GM21515 (cell line): ENCODE measurements around the gene MIER2.

ENCODE experiments used
- ATAC-seq: cut with Tn5 transposase; IDR thresholded peaks from one replicate; pipeline ENCODE4 v1.9.1; 2021; ENCODE audit not compliant: unreplicated experiment

MIER2 gene

DNA sequence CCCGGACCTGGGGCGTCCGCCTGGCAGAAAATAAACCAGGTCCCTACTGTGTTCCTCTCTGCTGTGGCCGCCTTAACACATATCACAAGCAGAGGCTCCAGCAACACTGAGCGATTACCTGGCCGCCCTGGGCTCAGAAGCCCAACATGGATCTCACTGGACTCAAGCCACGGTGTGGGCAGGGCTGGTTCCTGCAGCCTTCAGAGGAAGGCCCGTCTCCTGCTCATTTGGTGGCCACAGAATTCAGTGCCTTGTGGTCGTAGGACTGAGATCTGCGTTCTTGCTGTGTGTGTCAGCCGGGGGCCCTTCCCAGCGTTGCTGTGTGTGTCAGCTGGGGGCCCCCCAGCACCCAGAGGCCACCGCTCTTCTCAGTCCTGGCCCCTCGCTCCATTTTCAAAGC is 34.1 kb upstream of the MIER2 start:
- no peak for ATAC-seq

DNA sequence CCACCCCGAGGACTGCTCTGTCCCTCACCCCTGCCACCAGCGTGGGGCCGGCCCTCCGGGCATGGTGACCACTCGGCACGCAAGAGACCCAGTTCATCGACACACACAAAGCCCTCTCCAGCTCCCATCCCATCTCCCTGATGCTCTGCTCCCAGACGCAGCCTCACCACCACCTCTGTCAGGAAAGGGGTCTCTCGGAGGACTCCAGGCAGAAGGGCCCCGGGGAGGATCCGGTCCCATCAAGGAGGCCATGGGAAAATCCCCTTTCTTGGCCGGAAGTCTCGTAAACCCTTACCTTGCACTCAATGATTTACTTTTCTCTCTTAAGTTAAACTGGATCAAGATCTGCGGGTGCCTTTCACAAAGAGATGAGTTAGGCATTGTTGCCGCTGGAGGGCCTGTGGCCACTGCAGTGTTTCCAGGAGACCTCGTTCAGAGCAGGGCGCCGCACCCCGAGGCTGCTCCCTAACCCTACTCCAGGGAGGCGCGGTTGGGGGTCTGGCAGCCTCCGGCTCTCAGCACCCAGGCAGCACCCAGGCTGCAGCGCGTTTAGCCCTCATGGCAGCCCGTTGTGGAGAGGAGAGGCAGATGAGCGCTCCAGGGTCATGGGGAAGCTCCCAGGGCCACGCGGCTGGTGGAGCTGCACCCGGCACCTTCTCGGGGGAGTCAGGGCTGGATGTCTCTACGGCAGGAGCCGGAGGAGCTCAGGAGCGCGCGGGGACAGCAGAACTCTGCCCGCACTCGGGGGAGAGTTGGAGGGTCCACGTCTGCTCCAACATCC is 33.4 kb upstream of the MIER2 start:
- no peak for ATAC-seq

GRCh38 chr19:376111-376470 is 31.5 kb upstream of the MIER2 start:
- ATAC-seq = no peak

DNA sequence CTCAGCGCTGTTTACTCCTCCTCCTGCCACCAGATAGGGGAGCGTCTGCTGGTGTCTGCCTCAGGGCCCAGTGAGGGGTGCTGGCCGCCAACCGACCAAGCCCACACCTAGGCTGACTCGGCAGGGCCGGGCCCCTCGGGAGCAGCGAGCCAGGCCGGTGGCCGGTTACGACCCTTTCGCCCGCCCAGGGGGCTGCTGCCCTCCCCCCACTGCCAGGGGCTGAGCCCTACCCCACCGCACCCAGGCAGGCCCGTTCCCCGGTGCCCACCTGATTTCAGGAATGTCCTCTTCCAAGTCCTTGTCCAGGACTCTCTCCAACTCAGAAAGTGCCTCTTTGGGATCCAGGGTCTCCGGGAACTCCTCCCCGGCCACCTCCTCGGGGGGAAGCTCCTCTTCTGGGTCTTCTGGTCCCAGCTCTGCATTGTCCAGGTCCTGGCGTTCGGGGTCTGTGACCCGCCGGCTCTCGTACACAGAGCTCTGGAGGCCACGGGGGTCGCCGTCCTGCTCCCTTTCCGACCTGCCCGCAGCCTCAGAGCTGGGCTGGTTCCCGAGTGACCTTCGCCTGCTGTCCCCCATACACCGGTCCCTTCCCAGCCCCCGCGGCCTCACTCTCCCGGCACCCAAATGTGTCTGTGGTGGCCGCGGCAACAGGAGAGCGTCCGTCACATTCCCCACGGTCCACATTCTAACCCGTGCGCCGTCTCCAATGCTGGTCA is 31.0 kb upstream of the MIER2 start:
- no peak for ATAC-seq

- ATAC-seq = no peak
Observed at GRCh38 chr19:374886-375235, 30.3 kb upstream of the MIER2 start.

DNA sequence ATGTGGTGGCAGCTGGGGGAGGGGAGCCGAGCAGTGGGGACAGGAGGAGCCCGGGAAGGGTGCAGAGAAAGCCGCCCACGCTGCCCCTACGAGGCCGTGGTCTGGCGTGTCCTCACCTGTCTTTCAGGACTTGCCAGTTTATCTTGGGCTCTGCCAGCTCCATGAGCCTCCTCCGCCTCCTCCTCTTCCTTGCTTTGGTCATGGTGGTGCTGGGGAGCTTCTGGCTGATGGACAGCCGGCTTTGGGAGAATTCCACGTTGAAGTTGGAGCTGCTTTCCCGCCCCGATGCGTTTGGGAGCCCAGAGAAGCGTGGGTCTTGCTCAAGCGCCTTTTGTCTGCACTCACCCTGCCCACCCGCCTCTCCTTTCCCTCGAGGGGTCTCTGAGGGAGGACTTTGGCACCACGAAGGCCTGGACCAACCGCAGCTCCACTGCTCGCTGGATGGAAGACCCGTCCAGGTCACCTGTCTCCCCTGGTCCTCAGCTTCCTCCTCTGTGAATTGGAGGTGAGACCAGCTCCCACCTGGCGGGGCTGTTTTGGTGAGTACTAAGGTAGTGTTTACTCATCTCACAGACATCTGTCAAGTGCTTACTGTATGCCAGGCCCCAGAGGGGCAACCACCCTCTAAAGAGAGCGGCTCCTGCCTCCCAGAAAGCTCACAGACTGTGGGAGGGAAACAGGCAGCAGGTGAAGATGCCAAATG is 29.7 kb upstream of the MIER2 start:
- no peak for ATAC-seq

- no peak for ATAC-seq
Observed at GRCh38 chr19:373391-374182, 29.0 kb upstream of the MIER2 start.

GRCh38 chr19:372306-372890 is 27.8 kb upstream of the MIER2 start:
- no peak for ATAC-seq

- no peak for ATAC-seq
Observed at GRCh38 chr19:371501-372168, 27.0 kb upstream of the MIER2 start.

DNA sequence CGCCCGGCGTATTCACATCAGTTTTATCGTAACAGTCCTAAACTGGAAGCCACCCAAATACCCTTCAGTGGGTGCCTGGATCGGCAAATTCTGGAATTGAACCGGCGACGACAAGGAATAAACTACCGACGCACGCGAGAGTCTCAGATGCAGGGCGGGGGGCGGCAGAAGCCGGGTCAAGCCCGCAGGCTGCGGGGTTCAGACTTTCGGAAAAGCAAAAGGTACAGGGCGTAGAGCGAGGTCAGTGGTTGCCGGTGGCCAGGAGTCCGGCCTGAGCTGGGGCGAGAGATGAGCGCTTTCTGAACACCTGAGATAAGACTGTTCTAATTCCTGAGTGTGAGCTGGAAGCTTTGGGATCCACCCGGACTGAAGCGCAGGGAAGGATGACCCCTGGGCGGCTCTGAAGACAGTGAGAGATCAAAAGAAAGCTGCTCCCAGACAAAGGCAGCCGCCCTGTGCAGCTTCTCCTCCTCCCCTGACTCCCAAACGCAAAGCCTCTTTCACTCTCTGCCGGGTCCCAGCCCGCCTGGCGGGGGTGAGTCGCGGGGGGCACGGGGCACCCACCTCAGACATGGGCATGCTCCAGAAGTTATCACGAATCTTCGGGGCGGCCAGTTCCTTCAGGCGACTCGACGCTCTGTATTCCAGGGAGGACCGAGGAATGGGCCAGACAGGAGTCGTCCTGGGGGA is 26.2 kb upstream of the MIER2 start:
- no peak for ATAC-seq

GRCh38 chr19:369876-370275 is 25.3 kb upstream of the MIER2 start:
- ATAC-seq = no peak

- no peak for ATAC-seq
Observed at GRCh38 chr19:369256-369655, 24.7 kb upstream of the MIER2 start.

- ATAC-seq = no peak
Observed at GRCh38 chr19:368630-369024, 24.0 kb upstream of the MIER2 start.

DNA sequence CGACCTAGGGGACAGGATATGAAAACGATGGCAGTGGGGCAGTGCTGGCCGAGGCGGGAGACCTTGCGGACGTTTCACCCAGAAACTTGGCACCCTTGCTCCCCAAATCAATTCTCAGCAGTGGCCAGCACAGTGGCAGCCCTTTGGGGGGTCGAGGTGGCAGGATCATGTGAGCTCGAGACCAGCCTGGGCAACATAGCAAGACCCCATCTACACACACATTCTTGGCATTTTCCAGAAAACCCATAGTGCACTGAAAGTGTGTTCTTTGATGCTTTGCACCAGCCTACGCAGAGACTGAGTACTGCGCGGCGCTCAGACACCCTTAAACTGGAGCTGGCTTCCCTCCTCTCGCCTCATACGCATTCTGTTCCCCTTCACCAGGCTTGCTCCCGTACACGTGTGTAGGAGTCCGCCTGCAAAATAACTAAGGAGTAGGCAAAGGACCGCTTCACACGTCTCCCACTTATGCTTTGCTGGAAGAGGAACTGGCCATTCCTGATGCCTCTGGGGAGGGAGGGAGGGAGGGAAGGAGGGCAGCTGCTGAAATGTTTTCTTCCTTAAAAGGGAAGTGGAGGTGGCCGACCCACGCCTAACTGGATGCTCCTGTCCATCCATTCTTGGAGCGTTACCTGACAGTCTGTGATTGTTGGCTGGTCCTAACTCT is 23.5 kb upstream of the MIER2 start:
- no peak for ATAC-seq

- no peak for ATAC-seq
Observed at GRCh38 chr19:367561-367960, 23.0 kb upstream of the MIER2 start.

DNA sequence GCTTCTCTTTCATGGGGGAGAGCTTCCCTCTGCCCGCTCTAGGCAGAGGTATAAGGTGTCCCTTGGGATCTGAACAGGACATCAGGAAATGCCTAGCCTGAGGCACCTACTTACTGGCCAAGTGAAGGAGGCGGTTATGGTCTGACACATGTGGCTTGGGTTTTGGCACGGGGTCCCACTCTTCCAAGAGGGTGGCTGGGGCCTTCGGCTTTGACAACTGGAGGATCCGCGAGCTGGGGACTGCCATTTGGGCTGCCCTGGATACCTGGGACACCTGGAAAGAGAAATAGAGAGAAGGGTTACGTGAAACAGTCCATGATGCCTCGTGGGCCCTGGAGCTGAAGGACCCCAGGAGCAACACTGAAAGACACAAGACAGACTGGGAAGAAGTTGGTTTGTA is 22.4 kb upstream of the MIER2 start:
- no peak for ATAC-seq

DNA sequence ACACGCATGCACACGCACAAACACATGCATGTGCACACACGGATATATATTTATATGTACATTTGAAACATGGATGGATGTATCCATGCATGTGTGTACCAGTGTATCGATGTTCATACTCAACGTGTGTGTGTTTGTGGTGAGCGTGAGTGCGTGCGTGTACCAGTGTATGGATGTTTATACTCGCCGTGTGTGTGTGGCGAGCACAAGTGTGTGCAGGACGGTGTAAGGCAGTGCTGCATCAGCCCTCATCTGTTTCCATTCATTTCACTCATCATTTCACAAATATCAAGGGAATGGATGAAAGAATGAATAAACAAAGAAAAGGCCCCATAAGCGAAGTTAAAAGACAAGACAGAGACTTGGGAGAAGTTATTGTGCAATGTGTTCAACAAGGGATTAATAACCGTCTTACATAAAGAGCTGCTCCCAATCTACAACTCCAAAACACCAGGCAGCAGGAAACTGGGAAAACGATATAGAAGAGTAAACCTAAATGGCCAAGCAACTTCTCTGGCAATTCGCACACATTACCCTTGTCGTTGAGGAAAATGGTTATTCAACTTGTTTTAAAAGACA is 21.7 kb upstream of the MIER2 start:
- ATAC-seq = no peak

DNA sequence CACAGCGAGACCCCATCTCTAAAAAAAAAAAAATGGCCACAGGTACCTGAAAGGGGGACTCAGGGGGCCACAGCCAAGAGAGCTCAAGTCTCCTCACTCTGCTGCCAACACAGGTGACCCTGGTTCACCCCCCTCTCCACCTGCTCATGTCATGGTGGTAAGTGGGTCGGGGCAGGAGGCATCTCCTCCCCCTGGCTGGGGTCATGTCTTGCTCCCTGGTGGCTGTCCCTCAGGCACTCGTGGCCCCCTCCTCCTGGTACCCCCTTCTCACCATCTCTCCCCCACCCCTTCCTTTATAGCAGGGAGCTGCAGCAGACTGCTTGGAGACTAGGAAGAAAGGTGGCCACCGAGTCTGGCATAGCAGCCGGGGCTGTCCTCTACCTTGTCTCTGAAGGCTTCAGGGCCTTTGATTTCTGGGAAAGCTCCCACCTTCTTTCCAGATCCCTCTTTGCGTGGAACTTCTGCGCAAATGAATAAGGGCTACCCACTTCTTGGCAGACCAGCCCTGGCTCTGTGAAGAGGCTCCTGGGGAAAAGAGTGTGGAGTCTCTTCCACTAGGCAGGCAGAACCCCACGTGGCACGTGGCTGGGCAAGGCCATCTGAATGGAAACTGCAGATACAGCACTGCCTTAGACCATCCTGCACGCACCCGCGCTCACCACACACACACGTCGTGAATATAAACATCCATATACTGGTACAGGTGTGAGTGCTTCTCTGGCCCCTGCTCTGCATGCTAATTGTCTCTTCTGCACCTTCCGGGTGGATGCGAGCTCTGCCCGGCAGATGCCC is 20.1 kb upstream of the MIER2 start:
- no peak for ATAC-seq
